Transverse colon (tissue), 4 donors: ENCODE measurements around the gene MILR1.

Source experiments
- EP300 ChIP-seq: sonication (generic); formaldehyde crosslinking; IDR thresholded peaks from one replicate; pipeline ENCODE4 v1.6.1; 2017; ENCODE audit warnings: antibody characterized with exemption, low read depth
- POLR2A ChIP-seq: fragments of 450-650 bp; IDR thresholded peaks from one replicate; pipeline ENCODE4 v1.6.1; 2016; ENCODE audit warnings: antibody characterized with exemption, mild to moderate bottlenecking, moderate library complexity
- POLR2AphosphoS5 ChIP-seq, 3 donors: sonication (generic); formaldehyde crosslinking; IDR thresholded peaks; one replicate each; pipeline ENCODE4 v1.6.1; 2016; ENCODE audit warnings: antibody characterized with exemption in 3 of 3
- TF ChIP-seq, protein P1 (sequence below), 5 experiments: fragments of 200-600 bp in 3 of 5; fragments of 450-650 bp in 2 of 5; sonication (generic) in 3 of 5; IDR thresholded peaks; 1 replicate in 2 of 5; 2 replicates in 3 of 5; pipeline ENCODE4 v1.5.1; 2016 to 2017; ENCODE audit warnings: antibody characterized with exemption in 5 of 5, inconsistent platforms in 3 of 5, mild to moderate bottlenecking in 2 of 5, moderate library complexity in 1 of 5

DNA sequence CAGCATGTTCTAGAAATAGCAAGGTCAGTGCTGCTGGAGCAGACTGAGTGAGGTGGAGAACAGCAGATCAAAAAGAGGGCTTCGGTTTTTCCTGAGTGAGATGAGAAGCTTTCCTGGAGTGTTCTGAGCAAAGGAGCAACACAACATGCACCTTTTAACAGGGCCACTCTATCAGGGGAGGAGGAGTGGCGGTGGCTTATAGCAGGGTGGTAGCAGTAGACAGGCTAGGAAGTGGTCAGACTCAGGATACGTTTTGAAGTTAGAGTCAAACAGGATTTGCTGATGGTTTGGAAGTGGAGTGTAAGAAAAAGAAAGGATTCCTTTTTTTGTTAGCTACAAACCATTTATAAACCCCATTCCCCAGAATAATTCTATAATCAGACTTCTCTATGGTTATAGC is 35.5 kb downstream of the MILR1 start:
- TF ChIP-seq, protein P1, sequence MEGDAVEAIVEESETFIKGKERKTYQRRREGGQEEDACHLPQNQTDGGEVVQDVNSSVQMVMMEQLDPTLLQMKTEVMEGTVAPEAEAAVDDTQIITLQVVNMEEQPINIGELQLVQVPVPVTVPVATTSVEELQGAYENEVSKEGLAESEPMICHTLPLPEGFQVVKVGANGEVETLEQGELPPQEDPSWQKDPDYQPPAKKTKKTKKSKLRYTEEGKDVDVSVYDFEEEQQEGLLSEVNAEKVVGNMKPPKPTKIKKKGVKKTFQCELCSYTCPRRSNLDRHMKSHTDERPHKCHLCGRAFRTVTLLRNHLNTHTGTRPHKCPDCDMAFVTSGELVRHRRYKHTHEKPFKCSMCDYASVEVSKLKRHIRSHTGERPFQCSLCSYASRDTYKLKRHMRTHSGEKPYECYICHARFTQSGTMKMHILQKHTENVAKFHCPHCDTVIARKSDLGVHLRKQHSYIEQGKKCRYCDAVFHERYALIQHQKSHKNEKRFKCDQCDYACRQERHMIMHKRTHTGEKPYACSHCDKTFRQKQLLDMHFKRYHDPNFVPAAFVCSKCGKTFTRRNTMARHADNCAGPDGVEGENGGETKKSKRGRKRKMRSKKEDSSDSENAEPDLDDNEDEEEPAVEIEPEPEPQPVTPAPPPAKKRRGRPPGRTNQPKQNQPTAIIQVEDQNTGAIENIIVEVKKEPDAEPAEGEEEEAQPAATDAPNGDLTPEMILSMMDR (IDR thresholded peaks at IDR 0.05), result no peak
- TF ChIP-seq POLR2A, result no peak
- TF ChIP-seq EP300, result no peak
- no peak for TF ChIP-seq POLR2AphosphoS5 (IDR thresholded peaks at IDR 0.05)
